GM06990 (cell line): Measurements from ENCODE around the gene PTGR1.

Source experiments
- DNase-seq: peaks from one replicate; pipeline ENCODE4 v3.0.0-alpha.2; 2011; ENCODE audit not compliant: insufficient read length; ENCODE audit errors: extremely low read depth
- H3K27me3 ChIP-seq: replicated peaks from 2 replicates; pipeline ENCODE4 v1.6.0; 2011; ENCODE audit warnings: low read length; ENCODE audit not compliant: control insufficient read depth, insufficient read depth
- H3K36me3 ChIP-seq: 2 replicates; pipeline ENCODE4 v1.5.1; 2011; ENCODE audit warnings: low read length; ENCODE audit not compliant: control insufficient read depth, insufficient read depth
- H3K4me3 ChIP-seq: replicated peaks from 2 replicates; pipeline ENCODE4 v1.5.1; 2011; ENCODE audit warnings: low read depth, mild to moderate bottlenecking, control low read depth, low read length
- TF ChIP-seq, protein P1 (sequence below): IDR thresholded peaks from 2 replicates; pipeline ENCODE4 v1.5.1; 2011; ENCODE audit warnings: low read length, control low read depth, mild to moderate bottlenecking, inconsistent platforms; ENCODE audit not compliant: insufficient read depth, poor library complexity, severe bottlenecking

The PTGR1 gene

GRCh38 chr9:111542497-111543254 is 56.8 kb downstream of the PTGR1 start:
- DNase-seq = no peak
- Histone ChIP-seq H3K4me3 (no peak overlapping the region), H3K36me3 (no peaks in the 10 kb centered on the region), H3K27me3 (no peaks in the 10 kb centered on the region)
- TF ChIP-seq, protein P1, sequence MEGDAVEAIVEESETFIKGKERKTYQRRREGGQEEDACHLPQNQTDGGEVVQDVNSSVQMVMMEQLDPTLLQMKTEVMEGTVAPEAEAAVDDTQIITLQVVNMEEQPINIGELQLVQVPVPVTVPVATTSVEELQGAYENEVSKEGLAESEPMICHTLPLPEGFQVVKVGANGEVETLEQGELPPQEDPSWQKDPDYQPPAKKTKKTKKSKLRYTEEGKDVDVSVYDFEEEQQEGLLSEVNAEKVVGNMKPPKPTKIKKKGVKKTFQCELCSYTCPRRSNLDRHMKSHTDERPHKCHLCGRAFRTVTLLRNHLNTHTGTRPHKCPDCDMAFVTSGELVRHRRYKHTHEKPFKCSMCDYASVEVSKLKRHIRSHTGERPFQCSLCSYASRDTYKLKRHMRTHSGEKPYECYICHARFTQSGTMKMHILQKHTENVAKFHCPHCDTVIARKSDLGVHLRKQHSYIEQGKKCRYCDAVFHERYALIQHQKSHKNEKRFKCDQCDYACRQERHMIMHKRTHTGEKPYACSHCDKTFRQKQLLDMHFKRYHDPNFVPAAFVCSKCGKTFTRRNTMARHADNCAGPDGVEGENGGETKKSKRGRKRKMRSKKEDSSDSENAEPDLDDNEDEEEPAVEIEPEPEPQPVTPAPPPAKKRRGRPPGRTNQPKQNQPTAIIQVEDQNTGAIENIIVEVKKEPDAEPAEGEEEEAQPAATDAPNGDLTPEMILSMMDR = no peak

DNA sequence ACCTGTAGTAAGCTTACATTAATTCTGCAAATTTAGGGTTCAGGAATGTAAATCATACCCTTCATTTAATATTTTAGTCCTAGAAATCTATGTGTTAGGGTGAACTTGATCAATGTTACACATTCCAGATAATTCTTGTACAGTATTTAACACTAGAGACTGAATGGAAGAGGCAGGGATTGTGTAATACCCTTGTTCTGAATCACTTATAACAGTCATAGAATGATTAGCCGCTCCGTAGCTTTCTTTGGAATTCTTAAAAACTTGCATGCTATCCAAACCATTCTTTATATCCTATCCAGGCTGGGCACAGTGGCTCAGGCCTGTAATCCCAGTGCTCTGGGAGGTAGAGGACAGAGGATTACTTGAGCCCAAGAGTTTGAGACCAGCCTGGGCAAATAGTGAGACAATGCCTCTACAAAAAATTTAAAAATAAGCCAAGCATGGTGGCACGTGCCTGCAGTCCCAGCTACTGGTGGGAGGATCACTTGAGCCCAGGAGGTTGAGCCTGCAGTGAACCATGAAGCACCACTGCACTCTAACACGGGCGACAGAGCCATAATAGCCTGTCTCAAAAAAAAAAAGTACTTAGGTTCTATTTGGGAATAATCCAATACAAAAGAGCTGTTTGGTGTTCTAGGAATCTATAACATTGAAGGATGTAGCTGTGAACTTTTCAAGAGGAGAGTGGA is 66.2 kb downstream of the PTGR1 start:
- TF ChIP-seq, protein P1 = no peak
- Histone ChIP-seq H3K27me3 (no peaks in the 10 kb centered on the region), H3K36me3 (no peaks in the 10 kb centered on the region), H3K4me3 (no peak overlapping the region)
- DNase-seq = no peak

DNA sequence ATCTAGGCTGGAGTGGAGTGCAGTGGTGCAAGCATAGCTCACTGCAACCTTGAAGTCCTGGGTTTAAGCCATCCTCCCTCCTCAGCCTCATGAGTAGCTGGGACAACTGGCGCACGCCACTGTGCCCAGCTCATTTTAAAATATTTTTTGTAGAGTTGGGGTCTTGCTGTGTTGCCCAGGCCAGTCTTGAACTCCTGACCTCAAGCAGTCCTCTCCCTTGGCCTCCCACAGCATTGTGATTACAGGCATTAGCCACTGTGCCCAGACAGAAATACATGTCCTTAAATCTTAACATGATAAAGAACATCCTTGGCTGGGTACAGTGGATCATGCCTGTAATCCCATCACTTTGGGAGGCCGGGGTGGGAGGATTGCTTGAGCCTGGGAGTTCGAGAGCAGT is 67.7 kb downstream of the PTGR1 start:
- TF ChIP-seq, protein P1 = no peak
- H3K4me3 ChIP-seq = no peak overlapping the region
- DNase-seq = no peak
- H3K27me3 ChIP-seq = no peaks in the 10 kb centered on the region
- H3K36me3 ChIP-seq = no peaks in the 10 kb centered on the region

DNA sequence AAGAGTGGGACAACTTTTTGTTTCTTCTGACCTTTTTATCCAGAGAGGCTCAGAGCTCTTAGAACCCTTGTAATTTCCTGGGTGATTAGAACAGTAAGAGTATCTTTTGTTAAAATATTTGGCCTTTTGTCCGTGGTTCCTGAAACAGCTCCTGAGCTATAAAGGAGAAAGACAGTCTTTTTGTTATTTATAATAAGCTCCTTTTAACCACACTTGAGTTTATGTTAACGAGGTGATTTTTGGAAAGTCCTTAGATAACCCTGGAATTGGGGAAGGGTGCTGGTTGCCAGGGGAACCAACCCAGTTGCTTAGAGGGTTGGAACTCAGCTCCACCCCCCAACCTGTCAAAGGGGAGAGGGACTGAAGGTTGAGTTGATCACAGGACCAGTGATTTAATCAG is 69.7 kb downstream of the PTGR1 start:
- H3K36me3 ChIP-seq = no peaks in the 10 kb centered on the region
- TF ChIP-seq, protein P1 = no peak
- H3K27me3 ChIP-seq = no peaks in the 10 kb centered on the region; the same call in 1 of the 2 replicates
- H3K4me3 ChIP-seq = no peak overlapping the region
- DNase-seq = no peak

- TF ChIP-seq, protein P1 = no peak
- DNase-seq = no peak
- no peaks in the 10 kb centered on the region for H3K36me3 ChIP-seq
- no peaks in the 10 kb centered on the region; the same call in 1 of the 2 replicates for H3K27me3 ChIP-seq
- no peak overlapping the region for H3K4me3 ChIP-seq
Measured at GRCh38 chr9:111527347-111527746, 72.1 kb downstream of the PTGR1 start.
